B cell (primary cell): ENCODE measurements around the gene FLG.

Experiments
- EZH2 ChIP-seq: IDR thresholded peaks from 2 replicates; pipeline ENCODE4 v1.6.1; 2012; ENCODE audit warnings: borderline replicate concordance, low read depth, mild to moderate bottlenecking, moderate library complexity, low read length; ENCODE audit not compliant: insufficient read depth, poor library complexity, severe bottlenecking
- TF ChIP-seq, protein P1 (sequence below): fragments of 200-600 bp; IDR thresholded peaks from one replicate; pipeline ENCODE4 v1.8.0; 2022; ENCODE audit warnings: antibody characterized with exemption, mild to moderate bottlenecking

DNA sequence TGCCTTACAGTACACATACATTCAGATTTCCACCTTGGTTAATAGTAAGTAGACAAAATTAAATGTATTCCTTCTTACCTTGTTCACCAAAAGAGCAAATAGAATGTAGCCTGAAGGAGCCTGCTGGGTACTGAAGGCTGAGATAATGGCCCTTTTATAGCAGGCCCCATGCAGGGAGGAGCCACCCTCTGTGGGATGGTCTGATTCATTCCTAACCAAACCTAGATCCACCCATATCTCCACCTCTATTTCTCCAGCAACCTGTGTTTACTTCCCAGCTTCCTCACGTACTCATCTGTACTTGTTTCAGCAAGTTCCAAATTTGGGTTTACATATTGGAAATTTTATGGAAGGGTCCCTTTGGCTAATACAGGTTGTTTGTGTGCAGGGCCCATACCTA is at the start of gene FLG:
- TF ChIP-seq, protein P1, sequence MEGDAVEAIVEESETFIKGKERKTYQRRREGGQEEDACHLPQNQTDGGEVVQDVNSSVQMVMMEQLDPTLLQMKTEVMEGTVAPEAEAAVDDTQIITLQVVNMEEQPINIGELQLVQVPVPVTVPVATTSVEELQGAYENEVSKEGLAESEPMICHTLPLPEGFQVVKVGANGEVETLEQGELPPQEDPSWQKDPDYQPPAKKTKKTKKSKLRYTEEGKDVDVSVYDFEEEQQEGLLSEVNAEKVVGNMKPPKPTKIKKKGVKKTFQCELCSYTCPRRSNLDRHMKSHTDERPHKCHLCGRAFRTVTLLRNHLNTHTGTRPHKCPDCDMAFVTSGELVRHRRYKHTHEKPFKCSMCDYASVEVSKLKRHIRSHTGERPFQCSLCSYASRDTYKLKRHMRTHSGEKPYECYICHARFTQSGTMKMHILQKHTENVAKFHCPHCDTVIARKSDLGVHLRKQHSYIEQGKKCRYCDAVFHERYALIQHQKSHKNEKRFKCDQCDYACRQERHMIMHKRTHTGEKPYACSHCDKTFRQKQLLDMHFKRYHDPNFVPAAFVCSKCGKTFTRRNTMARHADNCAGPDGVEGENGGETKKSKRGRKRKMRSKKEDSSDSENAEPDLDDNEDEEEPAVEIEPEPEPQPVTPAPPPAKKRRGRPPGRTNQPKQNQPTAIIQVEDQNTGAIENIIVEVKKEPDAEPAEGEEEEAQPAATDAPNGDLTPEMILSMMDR: no peak
- no peak for TF ChIP-seq EZH2
